RWPE2 (cell line): ENCODE results near the gene FBXL7.

Experiments
- ATAC-seq: fragments of 200-7000 bp; cut with Tn5 transposase; 3 replicates; pipeline ENCODE4 v1.9.1; 2021; ENCODE audit warnings: low read depth
- DNase-seq: peaks from one replicate; pipeline ENCODE4 v3.0.0-alpha.2; 2020; ENCODE audit warnings: low spot score
- H3K27ac ChIP-seq: fragments of 450-650 bp; 2 replicates; pipeline ENCODE4 v1.5.1; 2017; ENCODE audit warnings: mild to moderate bottlenecking; ENCODE audit not compliant: poor library complexity, severe bottlenecking
- H3K27me3 ChIP-seq: fragments of 250-450 bp; sonication (Bioruptor Pico); 2 replicates; pipeline ENCODE4 v1.5.1; 2021; ENCODE audit warnings: mild to moderate bottlenecking, moderate library complexity; ENCODE audit not compliant: insufficient read depth, poor library complexity, severe bottlenecking
- H3K36me3 ChIP-seq: fragments of 250-450 bp; sonication (Bioruptor Pico); 2 replicates; pipeline ENCODE4 v1.5.1; 2020; ENCODE audit warnings: low read depth, mild to moderate bottlenecking, moderate library complexity
- H3K4me1 ChIP-seq: fragments of 250-450 bp; sonication (Bioruptor Pico); 2 replicates; pipeline ENCODE4 v1.5.1; 2021; ENCODE audit warnings: mild to moderate bottlenecking, moderate library complexity; ENCODE audit not compliant: insufficient read depth, poor library complexity, severe bottlenecking
- H3K4me3 ChIP-seq: fragments of 250-450 bp; sonication (Bioruptor Pico); 2 replicates; pipeline ENCODE4 v1.5.1; 2021; ENCODE audit warnings: mild to moderate bottlenecking, moderate library complexity; ENCODE audit not compliant: severe bottlenecking
- H3K9me3 ChIP-seq: fragments of 250-450 bp; sonication (Bioruptor Pico); 2 replicates; pipeline ENCODE4 v1.5.1; 2021; ENCODE audit warnings: mild to moderate bottlenecking, moderate library complexity; ENCODE audit not compliant: severe bottlenecking
- TF ChIP-seq, protein P1 (sequence below): fragments of 450-650 bp; IDR thresholded peaks from one replicate; pipeline ENCODE4 v1.5.1; 2017; ENCODE audit warnings: mild to moderate bottlenecking, moderate library complexity; ENCODE audit not compliant: poor library complexity, severe bottlenecking

The FBXL7 gene

DNA sequence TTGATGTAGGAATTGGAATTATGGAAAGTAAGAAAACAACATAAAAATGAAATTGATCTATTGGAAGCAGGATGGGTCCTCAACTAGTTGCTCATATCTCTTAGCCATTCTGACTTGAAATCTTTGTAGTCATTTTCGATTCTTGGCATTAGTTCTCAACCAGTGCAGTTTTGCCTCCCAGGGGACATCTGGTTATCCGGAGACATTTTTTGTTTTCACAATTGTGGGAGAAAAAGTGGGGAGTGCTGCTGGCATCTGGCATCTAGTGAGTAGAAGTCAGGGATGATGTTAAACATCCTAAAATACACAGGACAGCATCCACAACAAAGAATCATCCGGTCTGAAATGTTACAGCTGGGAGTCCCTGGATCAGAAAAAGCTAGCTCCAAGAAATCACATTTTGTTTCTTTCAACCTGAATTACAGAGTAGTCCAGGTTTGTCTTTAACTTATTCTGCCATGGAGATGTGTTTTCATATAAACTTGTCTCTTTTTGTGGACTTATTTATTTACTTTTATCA, 74.9 kb downstream of the FBXL7 start:
- TF ChIP-seq, protein P1, sequence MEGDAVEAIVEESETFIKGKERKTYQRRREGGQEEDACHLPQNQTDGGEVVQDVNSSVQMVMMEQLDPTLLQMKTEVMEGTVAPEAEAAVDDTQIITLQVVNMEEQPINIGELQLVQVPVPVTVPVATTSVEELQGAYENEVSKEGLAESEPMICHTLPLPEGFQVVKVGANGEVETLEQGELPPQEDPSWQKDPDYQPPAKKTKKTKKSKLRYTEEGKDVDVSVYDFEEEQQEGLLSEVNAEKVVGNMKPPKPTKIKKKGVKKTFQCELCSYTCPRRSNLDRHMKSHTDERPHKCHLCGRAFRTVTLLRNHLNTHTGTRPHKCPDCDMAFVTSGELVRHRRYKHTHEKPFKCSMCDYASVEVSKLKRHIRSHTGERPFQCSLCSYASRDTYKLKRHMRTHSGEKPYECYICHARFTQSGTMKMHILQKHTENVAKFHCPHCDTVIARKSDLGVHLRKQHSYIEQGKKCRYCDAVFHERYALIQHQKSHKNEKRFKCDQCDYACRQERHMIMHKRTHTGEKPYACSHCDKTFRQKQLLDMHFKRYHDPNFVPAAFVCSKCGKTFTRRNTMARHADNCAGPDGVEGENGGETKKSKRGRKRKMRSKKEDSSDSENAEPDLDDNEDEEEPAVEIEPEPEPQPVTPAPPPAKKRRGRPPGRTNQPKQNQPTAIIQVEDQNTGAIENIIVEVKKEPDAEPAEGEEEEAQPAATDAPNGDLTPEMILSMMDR = no peak
- DNase-seq (no peak), ATAC-seq (no peak)
- no peaks in the 10 kb centered on the region for H3K9me3 ChIP-seq
- H3K36me3 ChIP-seq = no peaks in the 10 kb centered on the region
- no peaks in the 10 kb centered on the region for H3K4me1 ChIP-seq
- H3K4me3 ChIP-seq = no peak overlapping the region
- no peak overlapping the region for H3K27ac ChIP-seq
- H3K27me3 ChIP-seq = peaks cover 14% of the 10 kb centered on the region

DNA sequence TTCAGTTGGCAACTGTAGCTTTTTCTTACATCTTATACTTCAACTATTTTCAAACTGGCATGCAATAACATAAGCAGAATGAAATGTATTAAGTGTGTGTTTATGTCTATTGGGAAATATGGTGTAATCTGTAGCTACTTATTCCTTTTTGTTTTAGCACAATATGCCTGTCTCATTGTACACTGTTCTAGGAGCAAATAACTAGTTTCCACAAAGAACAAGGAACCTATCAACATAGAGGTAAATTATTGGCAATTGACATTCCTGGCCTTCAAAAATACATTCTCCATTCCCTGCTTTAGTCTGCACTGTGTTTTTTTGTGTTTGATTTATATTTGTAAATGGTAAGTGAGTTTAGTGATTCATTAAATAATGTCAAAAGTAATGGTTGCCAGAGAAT, 75.7 kb downstream of the FBXL7 start:
- DNase-seq (no peak), ATAC-seq (no peak)
- no peak overlapping the region for H3K4me3 ChIP-seq
- H3K27ac ChIP-seq = no peak overlapping the region
- H3K9me3 ChIP-seq = no peaks in the 10 kb centered on the region
- H3K27me3 ChIP-seq = peaks cover 9% of the 10 kb centered on the region
- TF ChIP-seq, protein P1 = no peak
- no peaks in the 10 kb centered on the region for H3K36me3 ChIP-seq
- H3K4me1 ChIP-seq = no peaks in the 10 kb centered on the region

DNA sequence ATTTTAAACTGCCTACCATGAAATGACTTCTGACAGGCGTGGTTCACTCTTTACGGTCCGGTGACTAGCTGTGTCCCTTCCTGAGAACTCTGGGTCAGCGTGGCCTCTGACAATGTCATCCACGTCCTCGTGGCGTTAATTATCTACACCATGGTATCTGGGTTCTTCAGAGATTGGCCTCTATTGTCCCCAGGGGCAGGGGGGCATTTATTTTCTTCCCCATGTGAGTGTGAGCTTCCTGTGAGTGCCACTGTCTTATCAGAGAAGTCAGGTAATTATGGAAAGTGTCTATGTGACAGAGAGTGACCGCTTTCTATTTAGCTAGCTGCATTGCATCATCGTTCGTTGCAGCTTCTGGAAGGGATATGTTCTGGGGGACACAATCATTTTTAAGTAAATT, 77.2 kb downstream of the FBXL7 start:
- no peaks in the 10 kb centered on the region for H3K4me1 ChIP-seq
- H3K27me3 ChIP-seq = peaks cover 9% of the 10 kb centered on the region
- no peak overlapping the region for H3K27ac ChIP-seq
- no peaks in the 10 kb centered on the region for H3K36me3 ChIP-seq
- H3K9me3 ChIP-seq = no peaks in the 10 kb centered on the region
- no peak overlapping the region for H3K4me3 ChIP-seq
- DNase-seq (no peak), ATAC-seq (no peak)
- TF ChIP-seq, protein P1 = no peak

DNA sequence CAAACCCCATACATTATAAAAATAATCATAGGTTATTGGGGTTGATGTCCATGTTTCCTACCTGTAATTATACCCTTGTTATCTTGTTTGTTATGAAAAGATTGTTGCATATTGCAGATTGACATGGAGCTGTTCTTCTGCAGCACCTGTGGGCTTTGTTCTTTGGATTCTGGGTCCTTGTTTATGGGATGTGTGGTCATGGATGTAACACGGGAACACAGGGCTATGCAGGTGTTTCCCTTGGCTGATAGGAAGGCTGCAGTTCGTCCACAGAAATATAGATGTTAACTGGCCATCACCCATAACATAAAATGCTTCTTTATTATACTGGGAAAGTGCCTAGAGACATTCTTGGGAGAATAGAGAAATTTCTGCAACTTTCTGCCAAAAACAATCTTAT, 77.9 kb downstream of the FBXL7 start:
- Histone ChIP-seq H3K4me1 (no peaks in the 10 kb centered on the region), H3K36me3 (no peaks in the 10 kb centered on the region), H3K27ac (no peak overlapping the region), H3K9me3 (no peaks in the 10 kb centered on the region), H3K4me3 (no peak overlapping the region), H3K27me3 (peaks cover 9% of the 10 kb centered on the region)
- TF ChIP-seq, protein P1 = no peak
- no peak for ATAC-seq
- no peak for DNase-seq

DNA sequence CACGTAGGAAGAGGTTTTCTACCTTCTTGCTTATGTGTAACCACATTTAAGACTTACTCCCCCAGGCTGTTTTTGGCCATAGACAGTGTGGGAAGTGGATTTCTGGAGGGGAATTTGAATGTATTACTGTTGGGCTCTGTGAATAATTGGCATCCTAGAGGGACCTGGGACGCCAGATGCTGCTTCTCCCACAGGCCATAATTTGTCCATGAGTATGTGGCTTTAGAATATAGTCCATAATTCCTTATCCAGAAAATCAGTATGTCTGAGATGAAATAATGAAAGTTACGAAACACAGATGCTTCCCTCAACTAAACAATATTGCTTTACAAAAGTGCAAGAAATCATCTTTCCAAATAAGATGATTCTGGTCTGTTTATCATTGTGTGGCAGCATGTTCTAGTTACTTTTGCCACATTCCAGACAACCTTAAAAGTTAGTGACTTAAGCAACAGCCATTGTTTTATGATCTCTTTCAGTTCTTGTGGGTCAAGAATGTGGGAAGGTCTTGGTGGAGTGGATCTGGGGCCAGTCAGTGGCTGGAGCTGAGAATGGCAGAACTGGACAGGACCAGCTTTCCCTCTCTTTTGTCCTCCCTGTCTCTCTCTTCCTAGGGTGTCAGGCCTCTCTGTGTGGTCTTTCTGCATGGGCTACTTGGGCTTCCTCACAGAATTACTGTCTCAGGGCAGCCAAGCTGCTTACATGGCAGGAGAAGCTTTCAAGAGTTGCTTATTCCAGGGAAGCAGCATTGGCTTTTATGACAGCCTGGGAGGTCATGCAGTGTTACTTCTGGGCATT, 79.4 kb downstream of the FBXL7 start:
- TF ChIP-seq, protein P1 = no peak
- Histone ChIP-seq H3K27ac (no peak overlapping the region), H3K9me3 (no peaks in the 10 kb centered on the region), H3K36me3 (no peaks in the 10 kb centered on the region), H3K27me3 (peaks cover 8% of the 10 kb centered on the region), H3K4me3 (no peak overlapping the region), H3K4me1 (no peaks in the 10 kb centered on the region)
- DNase-seq (no peak), ATAC-seq (no peak)
